OCI-M2 (cell line): ENCODE results near the gene SCRN3.
"Not testable (repeated sequence)": the region's sequence is repeated elsewhere in the genome, so short reads cannot be mapped to it uniquely, and the experiment has no call there.

ENCODE experiments used
- DNase-seq: peaks from one replicate; lab custom pipeline; 2025; ENCODE audit not compliant: unreplicated experiment; lab: John Stamatoyannopoulos, UW

The SCRN3 gene

GRCh38 chr2:174395284-174395968 is at the start of gene SCRN3:
Gene SCRN3, plus strand, starts transcription at chr2:174395730. Its CDS starts 2,554 bp downstream, at chr2:174398284.
- peak; percentile 31 for DNase-seq

- no peak for DNase-seq
These were observed 45.5 kb upstream of the SCRN3 start for GRCh38 chr2:174350018-174350417.

- DNase-seq, result no peak
These were observed 44.8 kb upstream of the SCRN3 start for GRCh38 chr2:174350593-174351181.

GRCh38 chr2:174353004-174353403 is 42.5 kb upstream of the SCRN3 start:
- DNase-seq, result no peak

- DNase-seq, result no peak
These were observed 39.2 kb upstream of the SCRN3 start for GRCh38 chr2:174356347-174356746.

GRCh38 chr2:174359663-174360062 is 35.9 kb upstream of the SCRN3 start:
- not testable (repeated sequence) for DNase-seq

GRCh38 chr2:174362949-174363348 is 32.6 kb upstream of the SCRN3 start:
- no peak for DNase-seq

GRCh38 chr2:174363492-174364225 is 31.9 kb upstream of the SCRN3 start:
- not testable (repeated sequence) for DNase-seq

- DNase-seq, result no peak
These were observed 30.9 kb upstream of the SCRN3 start for GRCh38 chr2:174364628-174365027.

- no peak for DNase-seq
These were observed 30.0 kb upstream of the SCRN3 start for GRCh38 chr2:174365571-174365970.

- DNase-seq, result no peak
These were observed 26.8 kb upstream of the SCRN3 start for GRCh38 chr2:174368691-174369090.

- no peak for DNase-seq
These were observed 18.6 kb upstream of the SCRN3 start for GRCh38 chr2:174376967-174377366.

- DNase-seq, result no peak
These were observed 11.7 kb upstream of the SCRN3 start for GRCh38 chr2:174383796-174384195.

GRCh38 chr2:174385201-174385600 is 10.3 kb upstream of the SCRN3 start:
- DNase-seq, result no peak

- DNase-seq, result not testable (repeated sequence)
These were observed 6.8 kb upstream of the SCRN3 start for GRCh38 chr2:174388706-174389105.

- DNase-seq, result no peak
These were observed 6.0 kb upstream of the SCRN3 start for GRCh38 chr2:174389542-174389941.

GRCh38 chr2:174390303-174390702 is 5.2 kb upstream of the SCRN3 start:
- DNase-seq, result not testable (repeated sequence)

GRCh38 chr2:174392706-174393105 is 2.8 kb upstream of the SCRN3 start:
- DNase-seq, result no peak

GRCh38 chr2:174395969-174396630 is 570 bp downstream of the SCRN3 start:
- no peak for DNase-seq

GRCh38 chr2:174397773-174398172 is 2.2 kb downstream of the SCRN3 start:
- no peak for DNase-seq

GRCh38 chr2:174399171-174399570 is 3.6 kb downstream of the SCRN3 start:
- no peak for DNase-seq

GRCh38 chr2:174400853-174401252 is 5.3 kb downstream of the SCRN3 start:
- no peak for DNase-seq
